PC-3 (cell line): ENCODE data around the gene LRCH1. TPM values are rescaled to one million over a fixed set of nuclear protein-coding genes. Genes with fewer than 3 reads are reported as not detected.

ENCODE experiments used
- ATAC-seq: fragments of 200-7000 bp; cut with Tn5 transposase; 2 replicates; pipeline ENCODE4 v1.9.1; 2020; ENCODE audit warnings: mild to moderate bottlenecking, moderate library complexity
- BruUV-seq: library from RNA; stranded (reverse); fragments of 400-500 nt; replicated peaks from 2 replicates; lab custom pipeline; 2021; lab: Mats Ljungman, UMichigan
- CTCF ChIA-PET: fragments of 300-600 bp; sonication (Branson Sonifier 250); formaldehyde crosslinking; loops from one replicate; lab custom pipeline; 2022; ENCODE audit warnings: antibody characterized with exemption; lab: Charles Lee
- POLR2A ChIA-PET: fragments of 300-600 bp; sonication (Branson Sonifier 250); formaldehyde crosslinking; loops from one replicate; lab custom pipeline; 2022; ENCODE audit warnings: antibody characterized with exemption; ENCODE audit not compliant: unreplicated experiment; lab: Charles Lee
- DNase-seq: peaks from one replicate; pipeline ENCODE4 v3.0.0-alpha.2; 2015
- H2AFZ ChIP-seq: fragments of 300-600 bp; sonication (generic); 2 replicates; pipeline ENCODE4 v1.6.0; 2016; ENCODE audit warnings: antibody characterized with exemption, low read length
- H3F3A ChIP-seq: fragments of 300-600 bp; sonication (generic); one replicate; pipeline ENCODE4 v1.6.0; 2017; ENCODE audit warnings: antibody characterized with exemption, low read length, control low read depth, mild to moderate bottlenecking; ENCODE audit not compliant: unreplicated experiment
- H3K27ac ChIP-seq: fragments of 300-600 bp; sonication (generic); 2 replicates; pipeline ENCODE4 v1.5.1; 2016; ENCODE audit warnings: mild to moderate bottlenecking, low read length
- H3K27me3 ChIP-seq: fragments of 300-600 bp; sonication (generic); 2 replicates; pipeline ENCODE4 v1.6.1; 2016; ENCODE audit warnings: low read length, mixed read lengths
- H3K36me3 ChIP-seq: fragments of 300-600 bp; sonication (generic); 2 replicates; pipeline ENCODE4 v1.6.1; 2016; ENCODE audit warnings: low read depth, mixed run types, low read length, mixed read lengths
- H3K4me1 ChIP-seq: fragments of 300-600 bp; sonication (generic); 2 replicates; pipeline ENCODE4 v1.5.1; 2016; ENCODE audit warnings: low read length; ENCODE audit not compliant: insufficient read depth
- H3K4me2 ChIP-seq: fragments of 300-600 bp; sonication (generic); 2 replicates; pipeline ENCODE4 v1.6.0; 2016; ENCODE audit warnings: low read length
- H3K4me3 ChIP-seq: fragments of 300-600 bp; sonication (generic); 2 replicates; pipeline ENCODE4 v1.5.1; 2016; ENCODE audit warnings: mild to moderate bottlenecking, low read length, mixed read lengths
- H3K79me2 ChIP-seq: fragments of 300-600 bp; sonication (generic); 2 replicates; pipeline ENCODE4 v1.6.1; 2017; ENCODE audit warnings: low read length, mixed read lengths
- H3K9ac ChIP-seq: fragments of 300-600 bp; sonication (generic); 2 replicates; pipeline ENCODE4 v1.6.0; 2016; ENCODE audit warnings: mild to moderate bottlenecking, low read length
- H3K9me2 ChIP-seq: fragments of 300-600 bp; sonication (generic); replicated peaks from 2 replicates; pipeline ENCODE4 v1.6.1; 2016; ENCODE audit warnings: mixed run types, low read length, mixed read lengths
- H3K9me3 ChIP-seq: fragments of 300-600 bp; sonication (generic); 2 replicates; pipeline ENCODE4 v1.6.1; 2016; ENCODE audit warnings: low read length, mixed read lengths
- H4K20me1 ChIP-seq: fragments of 300-600 bp; sonication (generic); 2 replicates; pipeline ENCODE4 v1.6.1; 2016; ENCODE audit warnings: low read length, mixed read lengths
- CTCF ChIP-seq: fragments of 300-600 bp; sonication (generic); conservative IDR thresholded peaks from 2 replicates; pipeline ENCODE4 v1.5.1; 2017; ENCODE audit warnings: antibody characterized with exemption, low read depth, mild to moderate bottlenecking, low read length
- EZH2 ChIP-seq: fragments of 300-600 bp; sonication (generic); IDR thresholded peaks from one replicate; pipeline ENCODE4 v1.6.1; 2017; ENCODE audit warnings: antibody characterized with exemption, mild to moderate bottlenecking, low read length; ENCODE audit not compliant: unreplicated experiment
- EZH2phosphoT487 ChIP-seq: fragments of 300-600 bp; sonication (generic); IDR thresholded peaks from 2 replicates; pipeline ENCODE4 v1.6.1; 2018; ENCODE audit warnings: mild to moderate bottlenecking, antibody characterized with exemption, low read length, borderline replicate concordance
- intact Hi-C: fragments of 100-400 bp; cut with micrococcal nuclease; formaldehyde crosslinking; loops from 2 replicates; pipeline ENCODE4 v1.9.0; 2023
- total RNA-seq: library from RNA; depleted of rRNA; stranded (reverse); fragments of >200 nt; gene quantifications from 2 replicates; pipeline ENCODE4 v1.2.3, GENCODE V29; 2014

LRCH1 gene
- total RNA-seq, 1 experiment from 2014 or later: 4.3 TPM

GRCh38 chr13:46624821-46625220, 71.9 kb downstream of the LRCH1 start:
- no peak overlapping the region for H2AFZ ChIP-seq
- CTCF ChIA-PET: no interaction called here
- intact Hi-C loops: no loop called here
- no peak overlapping the region for H3K4me3 ChIP-seq
- no peaks in the 10 kb centered on the region for H3K4me1 ChIP-seq
- H3K79me2 ChIP-seq: peaks cover 49% of the 10 kb centered on the region
- BruUV-seq: no TSS peak
- H3K9ac ChIP-seq: no peak overlapping the region
- ATAC-seq (no peak), DNase-seq (no peak)
- POLR2A ChIA-PET: no interaction called here
- H3F3A ChIP-seq: no peaks in the 10 kb centered on the region
- no peaks in the 10 kb centered on the region for H3K27me3 ChIP-seq
- H4K20me1 ChIP-seq: no peaks in the 10 kb centered on the region
- no peaks in the 10 kb centered on the region for H3K36me3 ChIP-seq
- no peaks in the 10 kb centered on the region for H3K9me2 ChIP-seq
- no peak overlapping the region for H3K27ac ChIP-seq
- H3K4me2 ChIP-seq: no peak overlapping the region
- TF ChIP-seq EZH2 (no peak), CTCF (no peak), EZH2phosphoT487 (no peak)
- H3K9me3 ChIP-seq: no peaks in the 10 kb centered on the region

DNA sequence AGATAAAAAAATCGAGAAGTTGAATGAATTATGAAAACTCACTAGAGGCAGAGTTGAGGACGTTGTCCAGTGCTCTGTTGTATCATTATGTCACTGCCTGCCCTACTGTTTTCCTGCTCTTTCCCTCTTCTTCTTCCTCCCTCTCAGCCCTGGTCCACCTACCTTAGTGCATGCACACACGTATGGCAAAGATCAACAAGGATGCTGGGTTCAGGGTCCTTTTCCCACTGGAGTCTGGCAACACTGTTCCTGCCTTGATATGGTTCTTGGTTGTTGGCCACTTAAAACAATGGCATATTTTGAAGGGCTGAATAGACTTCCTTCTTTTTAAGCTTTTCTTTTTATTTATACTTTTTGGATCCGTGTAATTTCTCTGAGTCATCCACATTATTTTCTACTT, 74.5 kb downstream of the LRCH1 start:
- Histone ChIP-seq H3K27ac (no peak overlapping the region), H3K79me2 (peaks cover 30% of the 10 kb centered on the region), H3K4me3 (no peak overlapping the region), H3K27me3 (no peaks in the 10 kb centered on the region), H3K9me3 (no peaks in the 10 kb centered on the region), H3K9me2 (no peaks in the 10 kb centered on the region), H3F3A (no peaks in the 10 kb centered on the region), H3K4me1 (no peaks in the 10 kb centered on the region), H4K20me1 (no peaks in the 10 kb centered on the region), H3K9ac (no peak overlapping the region), H2AFZ (no peak overlapping the region), H3K4me2 (no peak overlapping the region), H3K36me3 (no peaks in the 10 kb centered on the region)
- ChIA-PET CTCF (no interaction called here), POLR2A (no interaction called here)
- no peak for DNase-seq
- TF ChIP-seq EZH2 (no peak), CTCF (no peak), EZH2phosphoT487 (no peak)
- intact Hi-C loops: no loop called here
- no TSS peak for BruUV-seq
- no peak for ATAC-seq

- H3K79me2 ChIP-seq: peaks cover 35% of the 10 kb centered on the region
- 0 out of 2 replicates have a peak, but pooled peaks cover 4% of the 10 kb centered on the region for H3K4me1 ChIP-seq
- H3K4me2 ChIP-seq: no peak overlapping the region
- BruUV-seq: no TSS peak
- DNase-seq: no peak
- CTCF ChIA-PET: no interaction called here
- H3K36me3 ChIP-seq: no peaks in the 10 kb centered on the region
- TF ChIP-seq CTCF (no peak), EZH2 (no peak), EZH2phosphoT487 (no peak)
- no peak for ATAC-seq
- H4K20me1 ChIP-seq: no peaks in the 10 kb centered on the region
- no peaks in the 10 kb centered on the region for H3K9me3 ChIP-seq
- POLR2A ChIA-PET: no interaction called here
- intact Hi-C loops: no loop called here
- no peaks in the 10 kb centered on the region for H3F3A ChIP-seq
- H3K27me3 ChIP-seq: no peaks in the 10 kb centered on the region
- no peak overlapping the region for H3K9ac ChIP-seq
- H2AFZ ChIP-seq: no peak overlapping the region
- H3K27ac ChIP-seq: no peak overlapping the region
- no peaks in the 10 kb centered on the region for H3K9me2 ChIP-seq
- H3K4me3 ChIP-seq: no peak overlapping the region
Observed at GRCh38 chr13:46628622-46629365, 75.8 kb downstream of the LRCH1 start.
